GM04504 (cell line): ENCODE measurements around the gene TANGO2.

Source experiments
- DNase-seq: peaks from one replicate; pipeline ENCODE4 v3.0.0-alpha.2; 2012; ENCODE audit warnings: low read depth

Gene TANGO2

GRCh38 chr22:19996694-19997384 is 24.1 kb upstream of the TANGO2 start:
- no peak for DNase-seq

GRCh38 chr22:19997561-19998231 is 23.2 kb upstream of the TANGO2 start:
- no peak for DNase-seq

GRCh38 chr22:19998232-19998951 is 22.5 kb upstream of the TANGO2 start:
- DNase-seq: no peak

- no peak for DNase-seq
Measured at GRCh38 chr22:19998991-19999820, 21.7 kb upstream of the TANGO2 start.

- no peak for DNase-seq
Measured at GRCh38 chr22:20000246-20001081, 20.4 kb upstream of the TANGO2 start.

- no peak for DNase-seq
Measured at GRCh38 chr22:20001082-20001638, 19.8 kb upstream of the TANGO2 start.

- no peak for DNase-seq
Measured at GRCh38 chr22:20002128-20002527, 18.8 kb upstream of the TANGO2 start.

- DNase-seq: no peak
Measured at GRCh38 chr22:20002636-20003035, 18.3 kb upstream of the TANGO2 start.

- DNase-seq: no peak
Measured at GRCh38 chr22:20003304-20003703, 17.6 kb upstream of the TANGO2 start.

- DNase-seq: no peak
Measured at GRCh38 chr22:20004464-20004863, 16.4 kb upstream of the TANGO2 start.

GRCh38 chr22:20008221-20008995 is 12.5 kb upstream of the TANGO2 start:
- no peak for DNase-seq

GRCh38 chr22:20009018-20009491 is 11.9 kb upstream of the TANGO2 start:
- DNase-seq: no peak

- DNase-seq: no peak
Measured at GRCh38 chr22:20009582-20010306, 11.2 kb upstream of the TANGO2 start.

GRCh38 chr22:20010307-20011122 is 10.4 kb upstream of the TANGO2 start:
- no peak for DNase-seq

GRCh38 chr22:20011123-20011992 is 9.6 kb upstream of the TANGO2 start:
- no peak for DNase-seq

GRCh38 chr22:20011993-20012740 is 8.7 kb upstream of the TANGO2 start:
- no peak for DNase-seq
